Measurements from ENCODE around the gene BAD. TPM values are rescaled to one million over a fixed set of nuclear protein-coding genes. Genes with fewer than 3 reads are reported as not detected.

Gene BAD
- total RNA-seq, 4 donors from 2014 or later: 93.9 to 154 (median 139) TPM

DNA sequence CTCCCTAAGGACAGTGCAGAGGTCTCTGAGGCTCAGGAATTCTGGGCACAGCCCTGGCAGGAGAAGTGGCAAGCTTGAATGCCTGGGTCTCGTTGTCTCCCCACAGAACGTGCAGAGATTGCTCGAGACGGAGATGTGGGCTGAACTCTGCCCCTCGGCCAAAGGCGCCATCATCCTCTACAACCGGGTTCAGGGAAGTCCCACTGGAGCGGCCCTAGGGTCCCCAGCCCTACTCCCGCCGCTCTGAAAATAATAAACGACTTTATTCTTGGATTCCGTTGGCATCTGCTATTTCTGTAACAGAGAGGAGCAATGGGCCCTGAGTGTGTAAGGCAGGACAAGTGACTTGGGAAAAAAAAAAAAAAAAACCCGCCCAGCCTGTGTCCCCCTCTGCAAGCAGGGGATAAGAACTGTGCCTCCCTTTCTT lies 54.7 kb downstream of the BAD start:
- WGBS, 2 donors (ENCODE audit: low coverage in 1 of 2): 0 to 32% methylated on average over 3 to 13 of the region's 13 CpGs
- Histone ChIP-seq H3K4me1 (peaks cover 26 to 73% (median 51%) of the 10 kb centered on the region in 4 donors), H3K27ac (peak overlapping the region; percentile 93 to 95 (median 94)), H3K4me3 (peak overlapping the region; percentile 58 to 87 (median 72)), H3K36me3 (no peaks in the 10 kb centered on the region), H3K27me3 (no peaks in the 10 kb centered on the region), H3K9me3 (no peaks in the 10 kb centered on the region)
- peak; percentile 18 for DNase-seq
- in situ Hi-C loops (cut with MboI; ENCODE audit: low pct_ligation_motif_present in 1 of 4, low pct_unique_long_range_greater_than_20kb in 1 of 4, low sequenced_read_pairs in 3 of 4) (no loop called here), intact Hi-C loops (cut with DNase I; ENCODE audit: low total_unique reads) (no loop called here)
- TF ChIP-seq POLR2AphosphoS5 (IDR thresholded peaks at IDR 0.05) (no peak), EP300 (IDR thresholded peaks at IDR 0.05; ENCODE audit: low read depth) (no peak), POLR2A (IDR thresholded peaks at IDR 0.05) (no peak)

DNA sequence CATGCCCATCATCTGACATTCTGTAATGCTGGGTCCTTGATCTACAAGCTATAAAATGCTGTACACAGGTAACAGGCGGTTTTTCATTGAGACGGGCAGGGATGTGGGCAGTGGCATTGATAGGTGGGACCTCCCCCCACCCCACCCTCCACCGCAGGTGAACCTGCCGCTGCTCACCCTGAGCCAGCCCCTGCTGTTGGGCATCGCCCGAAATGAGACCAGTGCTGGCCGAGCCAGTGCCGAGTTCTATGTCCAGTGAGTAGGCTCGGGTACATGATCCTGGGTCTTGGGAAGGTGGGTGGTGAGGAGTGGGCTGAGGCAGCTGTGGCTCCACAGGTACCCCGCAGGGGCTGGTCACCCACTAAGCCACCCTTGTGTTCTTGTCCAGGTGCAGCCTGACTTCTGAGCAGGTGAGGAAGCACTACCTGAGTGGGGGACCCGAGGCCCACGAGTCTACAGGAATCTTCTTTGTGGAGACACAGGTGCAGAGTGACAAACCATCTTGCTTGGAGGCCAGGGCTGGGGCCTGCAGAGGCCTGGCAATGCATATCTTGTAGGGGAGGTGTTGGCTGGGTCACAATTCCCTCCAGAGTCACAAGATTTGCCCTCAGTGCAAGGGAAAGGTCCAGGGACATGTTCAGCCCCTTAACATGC lies 55.2 kb downstream of the BAD start:
- no peaks in the 10 kb centered on the region for H3K36me3 ChIP-seq
- intact Hi-C loops (cut with DNase I; ENCODE audit: low total_unique reads): no loop called here
- no peak for DNase-seq
- in situ Hi-C loops (cut with MboI; ENCODE audit: low pct_ligation_motif_present in 1 of 4, low pct_unique_long_range_greater_than_20kb in 1 of 4, low sequenced_read_pairs in 3 of 4): no loop called here
- 87 to 90% methylated on average over 2 to 12 of the region's 12 CpGs for WGBS, 2 donors (ENCODE audit: low coverage in 1 of 2)
- H3K27ac ChIP-seq: peak overlapping the region; percentile 93 to 95 (median 94)
- H3K4me3 ChIP-seq: no peak overlapping the region
- H3K27me3 ChIP-seq: no peaks in the 10 kb centered on the region
- TF ChIP-seq POLR2A (IDR thresholded peaks at IDR 0.05): no peak
- TF ChIP-seq, protein P1, sequence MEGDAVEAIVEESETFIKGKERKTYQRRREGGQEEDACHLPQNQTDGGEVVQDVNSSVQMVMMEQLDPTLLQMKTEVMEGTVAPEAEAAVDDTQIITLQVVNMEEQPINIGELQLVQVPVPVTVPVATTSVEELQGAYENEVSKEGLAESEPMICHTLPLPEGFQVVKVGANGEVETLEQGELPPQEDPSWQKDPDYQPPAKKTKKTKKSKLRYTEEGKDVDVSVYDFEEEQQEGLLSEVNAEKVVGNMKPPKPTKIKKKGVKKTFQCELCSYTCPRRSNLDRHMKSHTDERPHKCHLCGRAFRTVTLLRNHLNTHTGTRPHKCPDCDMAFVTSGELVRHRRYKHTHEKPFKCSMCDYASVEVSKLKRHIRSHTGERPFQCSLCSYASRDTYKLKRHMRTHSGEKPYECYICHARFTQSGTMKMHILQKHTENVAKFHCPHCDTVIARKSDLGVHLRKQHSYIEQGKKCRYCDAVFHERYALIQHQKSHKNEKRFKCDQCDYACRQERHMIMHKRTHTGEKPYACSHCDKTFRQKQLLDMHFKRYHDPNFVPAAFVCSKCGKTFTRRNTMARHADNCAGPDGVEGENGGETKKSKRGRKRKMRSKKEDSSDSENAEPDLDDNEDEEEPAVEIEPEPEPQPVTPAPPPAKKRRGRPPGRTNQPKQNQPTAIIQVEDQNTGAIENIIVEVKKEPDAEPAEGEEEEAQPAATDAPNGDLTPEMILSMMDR (IDR thresholded peaks at IDR 0.05): no peak
- TF ChIP-seq EP300 (IDR thresholded peaks at IDR 0.05; ENCODE audit: low read depth): no peak
- no peak for TF ChIP-seq POLR2AphosphoS5 (IDR thresholded peaks at IDR 0.05)
- no peaks in the 10 kb centered on the region for H3K9me3 ChIP-seq
- H3K4me1 ChIP-seq: peaks cover 26 to 74% (median 54%) of the 10 kb centered on the region in 4 donors

DNA sequence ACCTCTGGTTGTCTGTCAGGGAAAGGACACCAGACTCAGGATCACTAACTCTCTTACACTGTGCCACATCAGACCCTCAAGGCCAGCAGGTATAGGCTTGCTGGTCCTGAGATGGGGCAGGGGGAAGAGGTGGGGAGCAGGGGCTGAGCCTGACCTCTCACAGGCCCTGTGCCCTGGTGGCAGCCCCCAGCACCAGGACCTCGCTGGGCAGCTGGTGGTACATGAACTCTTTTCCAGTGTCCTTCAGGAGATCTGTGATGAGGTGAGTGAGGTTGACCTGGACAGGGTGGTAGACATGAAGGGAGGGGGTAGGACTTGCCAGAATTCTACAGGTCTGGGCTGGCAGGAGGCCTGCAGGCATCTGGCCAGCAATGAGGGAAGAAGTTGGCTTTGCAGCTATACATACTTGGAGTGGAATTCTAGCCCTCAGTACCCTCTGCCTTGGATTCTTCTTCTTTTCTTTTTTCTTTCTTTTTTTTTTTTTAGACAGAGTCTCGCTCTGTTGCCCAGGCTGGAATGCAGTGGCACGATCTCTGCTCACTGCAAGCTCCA lies 57.0 kb downstream of the BAD start:
- TF ChIP-seq, protein P1 (IDR thresholded peaks at IDR 0.05): no peak
- TF ChIP-seq POLR2AphosphoS5 (IDR thresholded peaks at IDR 0.05): no peak
- TF ChIP-seq EP300 (IDR thresholded peaks at IDR 0.05; ENCODE audit: low read depth): no peak
- TF ChIP-seq POLR2A (IDR thresholded peaks at IDR 0.05): no peak
- in situ Hi-C loops (cut with MboI; ENCODE audit: low pct_ligation_motif_present in 1 of 4, low pct_unique_long_range_greater_than_20kb in 1 of 4, low sequenced_read_pairs in 3 of 4): no loop called here
- Histone ChIP-seq H3K27me3 (no peaks in the 10 kb centered on the region), H3K4me3 (peak overlapping the region in 3 of 4 donors; percentile 59 to 90 (median 81)), H3K36me3 (no peaks in the 10 kb centered on the region), H3K4me1 (peaks cover 26 to 60% (median 44%) of the 10 kb centered on the region in 4 donors), H3K9me3 (no peaks in the 10 kb centered on the region), H3K27ac (peak overlapping the region; percentile 93 to 97 (median 95))
- WGBS, 2 donors (ENCODE audit: low coverage in 1 of 2): 67 to 76% methylated on average over 2 to 3 of the region's 3 CpGs
- DNase-seq: no peak
- intact Hi-C loops (cut with DNase I; ENCODE audit: low total_unique reads): no loop called here

DNA sequence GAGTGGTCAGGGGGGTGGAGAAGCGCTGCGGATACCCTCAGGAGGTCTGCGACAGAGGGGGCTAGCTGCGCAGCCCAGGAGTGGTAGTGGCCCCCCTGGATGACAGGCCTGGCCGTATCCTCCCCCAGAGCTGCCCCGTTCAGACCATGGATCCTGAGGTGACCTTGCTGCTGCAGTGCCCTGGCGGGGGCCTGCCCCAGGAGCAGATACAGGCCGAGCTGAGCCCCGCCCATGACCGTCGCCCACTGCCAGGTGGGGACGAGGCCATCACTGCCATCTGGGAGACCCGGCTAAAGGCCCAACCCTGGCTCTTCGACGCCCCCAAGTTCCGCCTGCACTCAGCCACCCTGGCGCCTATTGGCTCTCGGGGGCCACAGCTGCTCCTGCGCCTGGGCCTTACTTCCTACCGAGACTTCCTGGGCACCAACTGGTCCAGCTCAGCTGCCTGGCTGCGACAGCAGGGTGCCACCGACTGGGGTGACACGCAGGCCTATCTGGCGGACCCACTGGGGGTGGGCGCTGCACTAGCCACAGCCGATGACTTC lies 57.9 kb downstream of the BAD start:
- Histone ChIP-seq H3K4me1 (peaks cover 26 to 51% (median 43%) of the 10 kb centered on the region in 4 donors), H3K9me3 (no peaks in the 10 kb centered on the region), H3K4me3 (peak overlapping the region; percentile 59 to 90 (median 84)), H3K36me3 (no peaks in the 10 kb centered on the region), H3K27me3 (no peaks in the 10 kb centered on the region), H3K27ac (peak overlapping the region; percentile 93 to 97 (median 95))
- intact Hi-C loops (cut with DNase I; ENCODE audit: low total_unique reads) (no loop called here), in situ Hi-C loops (cut with MboI; ENCODE audit: low pct_ligation_motif_present in 1 of 4, low pct_unique_long_range_greater_than_20kb in 1 of 4, low sequenced_read_pairs in 3 of 4) (no loop called here)
- TF ChIP-seq, protein P1 (IDR thresholded peaks at IDR 0.05): no peak
- TF ChIP-seq EP300 (IDR thresholded peaks at IDR 0.05; ENCODE audit: low read depth) (no peak), POLR2A (IDR thresholded peaks at IDR 0.05) (peak; percentile 25), POLR2AphosphoS5 (IDR thresholded peaks at IDR 0.05) (peak; percentile 23 to 76 (median 67))
- 3% methylated on average over 16 of the region's 26 CpGs; no CpG with 5 or more reads in 1 of the 2 donors for WGBS, 2 donors (ENCODE audit: low coverage in 1 of 2)
- peak; percentile 82 for DNase-seq

Measured in transverse colon (tissue), 4 donors.